OCI-LY7 (cell line): Measurements from ENCODE around the gene HPCAL4. TPM values are rescaled to one million over a fixed set of nuclear protein-coding genes. Genes with fewer than 3 reads are reported as not detected.

ENCODE experiments used
- BruUV-seq: library from RNA; stranded (reverse); fragments of 400-500 nt; replicated peaks from 2 replicates; lab custom pipeline; 2021; lab: Mats Ljungman, UMichigan
- CTCF ChIA-PET: fragments of 300-600 bp; sonication (Branson Sonifier 250); formaldehyde crosslinking; loops from one replicate; lab custom pipeline; 2022; ENCODE audit warnings: antibody characterized with exemption; ENCODE audit not compliant: unreplicated experiment; lab: Charles Lee
- POLR2A ChIA-PET: fragments of 300-600 bp; sonication (Branson Sonifier 250); formaldehyde crosslinking; loops from one replicate; lab custom pipeline; 2022; ENCODE audit warnings: antibody characterized with exemption; lab: Charles Lee
- DNase-seq: peaks from one replicate; pipeline ENCODE4 v3.0.0-alpha.2; 2015; ENCODE audit warnings: low spot score
- H2AFZ ChIP-seq: fragments of 200-600 bp; sonication (generic), shearing (Covaris generic); 2 replicates; pipeline ENCODE4 v1.6.1; 2014; ENCODE audit warnings: mild to moderate bottlenecking, antibody characterized with exemption, low read length, moderate library complexity
- H3K27ac ChIP-seq: fragments of 200-600 bp; sonication (generic); 2 replicates; pipeline ENCODE4 v1.5.1; 2014; ENCODE audit warnings: mixed run types, low read depth, mild to moderate bottlenecking, moderate library complexity, low read length, inconsistent platforms; ENCODE audit not compliant: poor library complexity, severe bottlenecking
- H3K36me3 ChIP-seq: fragments of 200-600 bp; sonication (generic); 2 replicates; pipeline ENCODE4 v1.6.1; 2014; ENCODE audit warnings: mild to moderate bottlenecking, antibody characterized with exemption, low read length, moderate library complexity, mixed read lengths; ENCODE audit not compliant: insufficient read depth
- H3K4me1 ChIP-seq: fragments of 200-600 bp; sonication (generic); 2 replicates; pipeline ENCODE4 v1.5.1; 2014; ENCODE audit warnings: mild to moderate bottlenecking, low read length; ENCODE audit not compliant: insufficient read depth, poor library complexity, severe bottlenecking
- H3K4me2 ChIP-seq: fragments of 200-600 bp; sonication (generic); 2 replicates; pipeline ENCODE4 v1.6.1; 2014; ENCODE audit warnings: mild to moderate bottlenecking, low read length
- H3K4me3 ChIP-seq: fragments of 200-600 bp; sonication (generic); 2 replicates; pipeline ENCODE4 v1.5.1; 2014; ENCODE audit warnings: mild to moderate bottlenecking, low read depth, low read length; ENCODE audit not compliant: poor library complexity, severe bottlenecking
- H3K79me2 ChIP-seq: fragments of 200-600 bp; sonication (generic); 2 replicates; pipeline ENCODE4 v1.6.1; 2016; ENCODE audit warnings: low read depth, mild to moderate bottlenecking, low read length, moderate library complexity, mixed read lengths; ENCODE audit not compliant: insufficient read depth
- H3K9me2 ChIP-seq: fragments of 200-600 bp; sonication (generic); 2 replicates; pipeline ENCODE4 v1.6.1; 2016; ENCODE audit warnings: mild to moderate bottlenecking, low read length, mixed read lengths; ENCODE audit not compliant: insufficient read depth
- H3K9me3 ChIP-seq: fragments of 200-600 bp; sonication (generic); 2 replicates; pipeline ENCODE4 v1.6.1; 2014; ENCODE audit warnings: mild to moderate bottlenecking, mixed run types, low read length, mixed read lengths
- H4K20me1 ChIP-seq: fragments of 200-600 bp; sonication (generic); 2 replicates; pipeline ENCODE4 v1.6.1; 2014; ENCODE audit warnings: mild to moderate bottlenecking, antibody characterized with exemption, low read length, moderate library complexity, mixed read lengths; ENCODE audit not compliant: insufficient read depth
- EZH2phosphoT487 ChIP-seq: fragments of 200-600 bp; sonication (generic); IDR thresholded peaks from 2 replicates; pipeline ENCODE4 v1.6.1; 2018; ENCODE audit warnings: low read depth, borderline replicate concordance, mild to moderate bottlenecking, mixed run types, antibody characterized with exemption, low read length, moderate library complexity, mixed read lengths
- intact Hi-C: fragments of 100-400 bp; cut with micrococcal nuclease; formaldehyde crosslinking; loops from one replicate; pipeline ENCODE4 v1.10.0; 2022; ENCODE audit not compliant: unreplicated experiment
- total RNA-seq, 2 experiments: library from RNA; depleted of rRNA in 1 of 2; stranded (reverse); fragments of >200 nt in 1 of 2; shearing (Covaris generic) in 1 of 2; gene quantifications; 2 replicates each; pipeline ENCODE4 v1.2.3, GENCODE V29; 2014 to 2022
- TF ChIP-seq, protein P1 (sequence below): fragments of 200-600 bp; sonication (generic); conservative IDR thresholded peaks from 2 replicates; pipeline ENCODE4 v1.5.1; 2014; ENCODE audit warnings: mild to moderate bottlenecking, antibody characterized with exemption, low read length, moderate library complexity, mixed read lengths

The HPCAL4 gene
- total RNA-seq, 2 experiments from 2014 or later, result not detected

DNA sequence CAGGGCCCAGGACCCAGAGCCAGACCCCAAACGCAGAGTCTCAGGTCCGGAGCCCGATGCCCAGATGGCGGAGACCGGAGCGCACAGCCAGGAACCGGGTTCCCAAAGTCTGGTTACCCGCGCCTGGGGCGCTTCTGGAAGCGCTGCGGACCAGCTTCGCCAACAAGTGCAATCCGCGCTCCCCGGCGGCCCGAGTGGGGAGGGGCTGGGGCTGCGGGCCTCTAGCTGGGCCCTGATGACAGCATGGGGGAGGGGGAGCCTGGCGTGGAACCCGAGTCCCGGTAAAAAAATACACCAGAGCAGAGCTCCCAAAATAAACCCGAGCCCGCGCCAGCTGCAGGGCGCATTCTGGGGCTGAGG, 19.8 kb downstream of the HPCAL4 start:
- ChIA-PET POLR2A (interaction anchor here (1.2 kb wide), 1 partner anchor 12 kb away, joined by 3 read pairs; no protein-coding TSS in a partner anchor), CTCF (interaction anchor here (0.6 kb wide), 1 partner anchor 1300 kb away, joined by 3 read pairs; no protein-coding TSS in a partner anchor)
- no peaks in the 10 kb centered on the region for H3K79me2 ChIP-seq
- no peaks in the 10 kb centered on the region for H3K9me3 ChIP-seq
- no peak overlapping the region for H2AFZ ChIP-seq
- H3K27ac ChIP-seq, result no peak overlapping the region
- no peak for DNase-seq
- no peak overlapping the region for H3K4me2 ChIP-seq
- H3K4me1 ChIP-seq, result no peaks in the 10 kb centered on the region
- H3K4me3 ChIP-seq, result no peak overlapping the region
- H3K36me3 ChIP-seq, result no peaks in the 10 kb centered on the region
- no peaks in the 10 kb centered on the region for H4K20me1 ChIP-seq
- intact Hi-C loops, result no loop called here
- no TSS peak for BruUV-seq
- no peak for TF ChIP-seq EZH2phosphoT487
- TF ChIP-seq, protein P1, sequence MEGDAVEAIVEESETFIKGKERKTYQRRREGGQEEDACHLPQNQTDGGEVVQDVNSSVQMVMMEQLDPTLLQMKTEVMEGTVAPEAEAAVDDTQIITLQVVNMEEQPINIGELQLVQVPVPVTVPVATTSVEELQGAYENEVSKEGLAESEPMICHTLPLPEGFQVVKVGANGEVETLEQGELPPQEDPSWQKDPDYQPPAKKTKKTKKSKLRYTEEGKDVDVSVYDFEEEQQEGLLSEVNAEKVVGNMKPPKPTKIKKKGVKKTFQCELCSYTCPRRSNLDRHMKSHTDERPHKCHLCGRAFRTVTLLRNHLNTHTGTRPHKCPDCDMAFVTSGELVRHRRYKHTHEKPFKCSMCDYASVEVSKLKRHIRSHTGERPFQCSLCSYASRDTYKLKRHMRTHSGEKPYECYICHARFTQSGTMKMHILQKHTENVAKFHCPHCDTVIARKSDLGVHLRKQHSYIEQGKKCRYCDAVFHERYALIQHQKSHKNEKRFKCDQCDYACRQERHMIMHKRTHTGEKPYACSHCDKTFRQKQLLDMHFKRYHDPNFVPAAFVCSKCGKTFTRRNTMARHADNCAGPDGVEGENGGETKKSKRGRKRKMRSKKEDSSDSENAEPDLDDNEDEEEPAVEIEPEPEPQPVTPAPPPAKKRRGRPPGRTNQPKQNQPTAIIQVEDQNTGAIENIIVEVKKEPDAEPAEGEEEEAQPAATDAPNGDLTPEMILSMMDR, result no peak
- H3K9me2 ChIP-seq, result no peaks in the 10 kb centered on the region

DNA sequence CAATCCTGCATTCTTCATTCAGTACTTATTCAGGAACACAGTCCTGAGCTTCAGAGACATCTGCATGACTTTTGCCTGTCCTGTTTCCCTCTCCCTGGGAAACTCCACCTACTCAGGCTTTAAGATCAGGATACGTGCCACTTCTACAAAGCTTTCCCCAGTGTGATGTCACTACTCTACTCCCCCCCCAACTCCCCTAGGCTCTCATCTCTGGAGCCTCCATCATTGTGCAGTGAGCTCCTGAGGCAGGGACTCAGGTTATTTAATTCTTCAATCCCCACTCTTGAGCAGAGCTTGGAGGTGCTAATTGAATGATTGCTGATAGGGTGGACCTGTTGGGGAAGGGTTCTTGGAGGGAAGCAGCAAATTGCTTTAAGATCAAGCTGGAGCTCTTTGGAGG, 20.5 kb downstream of the HPCAL4 start:
- Histone ChIP-seq H3K79me2 (no peaks in the 10 kb centered on the region), H3K36me3 (no peaks in the 10 kb centered on the region), H3K9me3 (no peaks in the 10 kb centered on the region), H3K4me3 (no peak overlapping the region), H3K9me2 (no peaks in the 10 kb centered on the region), H2AFZ (no peak overlapping the region), H3K4me2 (no peak overlapping the region), H4K20me1 (no peaks in the 10 kb centered on the region), H3K4me1 (no peaks in the 10 kb centered on the region), H3K27ac (no peak overlapping the region)
- no peak for DNase-seq
- no TSS peak for BruUV-seq
- TF ChIP-seq, protein P1, result no peak
- no peak for TF ChIP-seq EZH2phosphoT487
- ChIA-PET POLR2A (interaction anchor here (1.0 to 1.2 kb wide), 2 partner anchors 11 to 47 kb away, joined by 3 read pairs; no protein-coding TSS in a partner anchor), CTCF (interaction anchor here (0.6 kb wide), 1 partner anchor 1299 kb away, joined by 3 read pairs; no protein-coding TSS in a partner anchor)
- intact Hi-C loops, result no loop called here

DNA sequence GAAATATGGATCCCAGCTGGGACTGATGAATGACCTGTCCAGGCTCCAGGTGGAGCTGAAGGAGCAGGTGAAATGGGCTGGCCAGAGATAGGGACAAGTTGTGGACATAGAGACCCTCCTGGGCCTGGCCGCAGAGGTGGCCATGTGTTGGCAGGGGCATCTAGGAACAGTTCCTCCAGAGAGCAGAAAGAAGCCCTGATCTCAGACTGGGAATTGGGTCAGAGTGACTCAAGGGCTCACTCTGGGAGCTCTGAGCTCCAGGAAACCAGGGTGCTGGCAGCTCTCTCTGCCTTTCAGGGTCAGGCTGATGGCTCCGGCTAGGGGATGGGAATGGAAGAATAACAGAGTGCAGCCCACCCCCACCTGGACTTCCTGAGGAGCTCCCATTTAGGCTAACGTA, 22.3 kb downstream of the HPCAL4 start:
- no peak for DNase-seq
- Histone ChIP-seq H3K9me3 (no peaks in the 10 kb centered on the region), H4K20me1 (no peaks in the 10 kb centered on the region), H3K4me2 (no peak overlapping the region), H3K27ac (no peak overlapping the region), H3K36me3 (no peaks in the 10 kb centered on the region), H3K9me2 (no peaks in the 10 kb centered on the region), H3K4me3 (no peak overlapping the region), H3K4me1 (no peaks in the 10 kb centered on the region), H3K79me2 (no peaks in the 10 kb centered on the region), H2AFZ (no peak overlapping the region)
- CTCF ChIA-PET, result interaction anchor here (0.8 kb wide), 1 partner anchor 11 kb away, joined by 3 read pairs; no protein-coding TSS in a partner anchor
- no TSS peak for BruUV-seq
- intact Hi-C loops, result no loop called here
- POLR2A ChIA-PET, result no interaction called here
- TF ChIP-seq, protein P1, result no peak
- TF ChIP-seq EZH2phosphoT487, result no peak
